Fibroblast of pulmonary artery (primary cell): ENCODE results near the gene PSMC3.
"Not testable (repeated sequence)": the region's sequence is repeated elsewhere in the genome, so short reads cannot be mapped to it uniquely, and the experiment has no call there.

Experiments used
- DNase-seq: peaks from one replicate; pipeline ENCODE4 v3.0.0-alpha.2; 2010; ENCODE audit warnings: low read depth
- H3K4me3 ChIP-seq: replicated peaks from 2 replicates; pipeline ENCODE4 v1.5.1; 2011; ENCODE audit warnings: low read depth, mild to moderate bottlenecking, control low read depth, low read length, moderate library complexity
- TF ChIP-seq, protein P1 (sequence below): IDR thresholded peaks from 2 replicates; pipeline ENCODE4 v1.5.1; 2011; ENCODE audit warnings: mild to moderate bottlenecking, control low read depth, low read length, inconsistent platforms; ENCODE audit errors: missing control alignments

Gene PSMC3

DNA sequence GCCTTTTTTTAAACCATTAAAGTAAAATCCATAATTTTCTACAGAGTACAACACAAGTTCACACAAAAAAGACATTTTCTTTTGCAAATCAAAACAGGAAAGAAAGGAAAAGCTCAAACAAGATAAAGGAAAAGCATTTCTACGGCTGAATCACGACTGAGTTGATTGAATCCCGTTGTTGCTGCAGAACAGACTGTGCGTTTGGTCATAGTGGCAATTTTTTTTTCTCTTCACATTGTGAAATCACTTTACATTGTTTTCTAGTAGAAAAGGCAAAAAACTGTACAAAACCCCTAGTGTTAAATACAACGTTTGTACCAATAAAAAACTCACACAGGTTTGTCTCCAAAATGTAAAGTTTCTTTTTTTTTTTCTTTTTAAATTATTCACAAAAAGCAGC lies 40.0 kb upstream of the PSMC3 start:
- DNase-seq: peak; percentile 87
- H3K4me3 ChIP-seq: peak overlapping the region; percentile 31
- TF ChIP-seq, protein P1, sequence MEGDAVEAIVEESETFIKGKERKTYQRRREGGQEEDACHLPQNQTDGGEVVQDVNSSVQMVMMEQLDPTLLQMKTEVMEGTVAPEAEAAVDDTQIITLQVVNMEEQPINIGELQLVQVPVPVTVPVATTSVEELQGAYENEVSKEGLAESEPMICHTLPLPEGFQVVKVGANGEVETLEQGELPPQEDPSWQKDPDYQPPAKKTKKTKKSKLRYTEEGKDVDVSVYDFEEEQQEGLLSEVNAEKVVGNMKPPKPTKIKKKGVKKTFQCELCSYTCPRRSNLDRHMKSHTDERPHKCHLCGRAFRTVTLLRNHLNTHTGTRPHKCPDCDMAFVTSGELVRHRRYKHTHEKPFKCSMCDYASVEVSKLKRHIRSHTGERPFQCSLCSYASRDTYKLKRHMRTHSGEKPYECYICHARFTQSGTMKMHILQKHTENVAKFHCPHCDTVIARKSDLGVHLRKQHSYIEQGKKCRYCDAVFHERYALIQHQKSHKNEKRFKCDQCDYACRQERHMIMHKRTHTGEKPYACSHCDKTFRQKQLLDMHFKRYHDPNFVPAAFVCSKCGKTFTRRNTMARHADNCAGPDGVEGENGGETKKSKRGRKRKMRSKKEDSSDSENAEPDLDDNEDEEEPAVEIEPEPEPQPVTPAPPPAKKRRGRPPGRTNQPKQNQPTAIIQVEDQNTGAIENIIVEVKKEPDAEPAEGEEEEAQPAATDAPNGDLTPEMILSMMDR: no peak

DNA sequence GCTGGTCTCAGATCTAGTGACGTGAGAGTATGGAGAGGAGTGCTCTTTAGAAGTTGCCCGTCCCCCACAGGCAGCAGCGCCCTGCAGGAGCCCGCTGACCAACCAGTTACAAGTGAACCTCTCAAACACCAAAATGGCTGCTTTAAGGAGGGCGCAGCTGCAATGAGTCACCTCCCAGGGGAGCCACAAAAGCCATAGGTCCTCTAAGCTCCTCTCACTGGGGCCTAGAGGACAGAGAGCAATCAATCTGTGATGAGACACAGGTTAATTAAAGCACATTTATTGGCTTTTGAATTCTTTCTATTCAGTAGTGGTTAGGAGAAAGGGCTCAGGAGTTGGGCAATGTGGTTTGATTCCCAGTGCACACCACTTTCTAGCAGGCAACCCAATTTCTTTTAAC lies 38.2 kb upstream of the PSMC3 start:
- H3K4me3 ChIP-seq: no peak overlapping the region
- DNase-seq: no peak
- TF ChIP-seq, protein P1: no peak

DNA sequence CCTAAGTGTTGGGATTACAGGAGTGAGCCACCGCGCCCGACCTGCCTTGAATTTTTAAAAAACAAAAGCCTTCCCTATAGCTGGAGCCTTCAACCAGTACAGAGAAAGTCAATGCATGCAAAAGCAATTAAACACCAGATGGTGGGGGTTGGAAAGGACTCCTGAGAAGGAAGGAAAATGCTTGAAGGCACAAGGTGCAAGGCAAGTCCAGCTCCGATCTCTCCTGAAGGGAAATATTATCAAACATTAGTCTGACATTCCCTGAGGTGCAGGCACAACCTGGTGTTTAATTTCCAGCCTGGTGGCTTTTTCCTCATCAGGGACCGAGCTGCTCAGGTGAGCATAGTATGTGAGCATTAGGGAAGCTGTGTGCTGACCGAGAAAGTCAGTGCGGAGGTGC lies 35.6 kb upstream of the PSMC3 start:
- DNase-seq: no peak
- TF ChIP-seq, protein P1: no peak
- no peak overlapping the region for H3K4me3 ChIP-seq

DNA sequence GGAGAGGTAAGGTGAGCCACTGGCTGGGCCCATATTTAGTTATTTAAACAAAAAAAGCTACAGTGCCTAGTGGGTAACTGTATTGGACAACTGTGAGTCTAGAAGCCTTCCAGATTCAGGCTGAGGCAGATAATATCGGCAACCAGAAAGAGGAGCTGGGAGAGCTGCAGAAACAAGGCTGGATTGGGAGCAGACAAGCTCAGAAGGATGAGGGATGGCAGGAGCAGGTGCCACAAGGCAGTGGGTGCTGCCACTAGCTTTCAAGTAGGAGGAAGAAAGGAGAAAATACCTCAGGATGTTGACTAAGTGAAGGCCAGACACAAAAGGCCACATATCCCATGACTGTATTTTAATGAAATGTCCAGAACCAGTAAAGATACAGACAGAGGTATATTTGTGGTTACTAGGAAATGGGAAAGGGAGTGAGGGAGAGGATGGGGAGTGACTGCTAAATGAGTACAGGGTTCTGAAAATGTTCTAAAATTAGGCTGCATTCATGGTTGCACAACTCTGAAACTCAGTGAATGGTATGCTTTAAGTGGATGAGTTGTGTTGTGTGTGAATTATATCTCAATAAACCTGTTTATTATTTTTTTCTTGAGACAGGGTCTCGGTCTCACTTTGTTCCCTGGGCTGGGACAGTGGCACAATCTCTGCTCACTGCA lies 34.5 kb upstream of the PSMC3 start:
- DNase-seq: peak; percentile 40
- TF ChIP-seq, protein P1: no peak

DNA sequence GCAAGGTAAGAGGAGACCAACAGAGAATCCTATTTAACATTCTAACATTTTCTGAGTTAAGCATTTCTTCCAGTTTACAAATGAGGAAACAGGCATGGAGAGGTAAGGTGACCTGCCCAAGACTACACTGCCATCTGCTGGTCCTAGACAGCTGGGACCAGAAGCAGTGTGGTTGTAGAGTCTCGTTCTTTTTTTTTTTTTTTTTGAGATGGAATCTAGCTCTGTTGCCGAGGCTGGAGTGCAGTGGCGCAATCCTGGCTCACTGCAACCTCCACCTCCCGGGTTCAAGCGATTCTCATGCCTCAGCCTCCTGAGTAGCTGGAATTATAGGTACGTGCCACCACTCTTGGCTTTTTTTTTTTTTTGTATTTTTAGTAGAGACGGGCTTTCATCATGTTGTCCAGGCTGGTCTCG lies 28.0 kb upstream of the PSMC3 start:
- peak; percentile 93 for DNase-seq
- TF ChIP-seq, protein P1: peak; percentile 90
- H3K4me3 ChIP-seq: not testable (repeated sequence)

More for the DNA sequence above, 34.5 kb upstream of the PSMC3 start:
- H3K4me3 ChIP-seq: no peak overlapping the region

DNA sequence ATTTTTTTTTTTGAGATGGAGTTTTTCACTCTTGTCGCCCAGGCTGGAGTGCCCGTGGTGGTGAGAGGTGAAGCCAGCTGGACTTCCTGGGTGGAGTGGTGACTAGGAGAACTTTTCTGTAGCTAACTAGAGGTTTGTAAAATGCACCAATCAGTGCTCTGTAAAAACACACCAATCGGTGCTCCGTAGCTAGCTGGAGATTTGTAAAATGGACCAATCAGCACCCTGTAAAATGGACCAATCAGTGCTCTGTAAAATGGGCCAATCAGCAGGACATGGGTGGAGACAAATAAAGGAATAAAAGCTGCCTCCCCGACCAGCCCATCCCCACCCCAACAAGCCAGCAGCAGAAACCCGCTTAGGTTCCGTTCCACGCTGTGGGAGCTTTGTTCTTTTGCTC lies 27.1 kb upstream of the PSMC3 start:
- H3K4me3 ChIP-seq: no peak overlapping the region
- TF ChIP-seq, protein P1: no peak
- DNase-seq: no peak

DNA sequence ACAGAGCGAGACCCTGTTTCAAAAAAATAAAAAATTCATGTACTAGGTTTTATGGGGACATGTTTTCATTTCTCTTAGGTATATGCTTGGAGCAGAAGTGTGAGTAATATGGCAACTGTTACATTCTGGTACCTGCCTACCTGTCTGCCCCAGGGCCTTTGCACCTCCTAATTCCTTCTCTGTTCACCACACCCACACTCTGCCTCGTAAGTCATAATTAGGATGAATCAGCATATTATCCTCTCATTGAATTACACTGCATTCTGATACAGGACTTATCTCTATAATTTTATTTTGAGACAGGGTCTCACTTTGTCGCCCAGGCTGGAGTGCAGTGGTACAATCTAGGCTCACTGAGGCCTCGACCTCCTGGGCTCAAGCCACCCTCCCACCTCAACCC lies 25.8 kb upstream of the PSMC3 start:
- DNase-seq: no peak
- no peak overlapping the region for H3K4me3 ChIP-seq
- TF ChIP-seq, protein P1: no peak
